ENCODE results near the gene SLC4A5.

The SLC4A5 gene

GRCh38 chr2:74343316-74343715 lies at the start of gene SLC4A5:
TSS of gene SLC4A5 (minus strand) at chr2:74343416. CDS start at chr2:74315023, 28,393 bp downstream.
- TF ChIP-seq, protein P1, sequence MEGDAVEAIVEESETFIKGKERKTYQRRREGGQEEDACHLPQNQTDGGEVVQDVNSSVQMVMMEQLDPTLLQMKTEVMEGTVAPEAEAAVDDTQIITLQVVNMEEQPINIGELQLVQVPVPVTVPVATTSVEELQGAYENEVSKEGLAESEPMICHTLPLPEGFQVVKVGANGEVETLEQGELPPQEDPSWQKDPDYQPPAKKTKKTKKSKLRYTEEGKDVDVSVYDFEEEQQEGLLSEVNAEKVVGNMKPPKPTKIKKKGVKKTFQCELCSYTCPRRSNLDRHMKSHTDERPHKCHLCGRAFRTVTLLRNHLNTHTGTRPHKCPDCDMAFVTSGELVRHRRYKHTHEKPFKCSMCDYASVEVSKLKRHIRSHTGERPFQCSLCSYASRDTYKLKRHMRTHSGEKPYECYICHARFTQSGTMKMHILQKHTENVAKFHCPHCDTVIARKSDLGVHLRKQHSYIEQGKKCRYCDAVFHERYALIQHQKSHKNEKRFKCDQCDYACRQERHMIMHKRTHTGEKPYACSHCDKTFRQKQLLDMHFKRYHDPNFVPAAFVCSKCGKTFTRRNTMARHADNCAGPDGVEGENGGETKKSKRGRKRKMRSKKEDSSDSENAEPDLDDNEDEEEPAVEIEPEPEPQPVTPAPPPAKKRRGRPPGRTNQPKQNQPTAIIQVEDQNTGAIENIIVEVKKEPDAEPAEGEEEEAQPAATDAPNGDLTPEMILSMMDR (IDR thresholded peaks at IDR 0.05; ENCODE audit: insufficient read depth, missing control alignments), result no peak

GRCh38 chr2:74392449-74392743 lies 49.2 kb upstream of the SLC4A5 start:
- TF ChIP-seq, protein P1 (IDR thresholded peaks at IDR 0.05; ENCODE audit: insufficient read depth, missing control alignments), result no peak
- FAIRE-seq, result no peak
- DNase-seq (ENCODE audit: insufficient read length, low spot score), result no peak

More at GRCh38 chr2:74343316-74343715, at the start of gene SLC4A5:
- FAIRE-seq, result no peak
- DNase-seq (ENCODE audit: insufficient read length, low spot score), result no peak

GRCh38 chr2:74391580-74392448 lies 48.6 kb upstream of the SLC4A5 start:
- peak; percentile 70 for DNase-seq (ENCODE audit: insufficient read length, low spot score)
- TF ChIP-seq, protein P1 (IDR thresholded peaks at IDR 0.05; ENCODE audit: insufficient read depth, missing control alignments), result peak; percentile 99
- FAIRE-seq, result peak; percentile 21

GRCh38 chr2:74391209-74391579 lies 48.0 kb upstream of the SLC4A5 start:
- no peak for DNase-seq (ENCODE audit: insufficient read length, low spot score)
- TF ChIP-seq, protein P1 (IDR thresholded peaks at IDR 0.05; ENCODE audit: insufficient read depth, missing control alignments), result no peak
- no peak for FAIRE-seq

DNA sequence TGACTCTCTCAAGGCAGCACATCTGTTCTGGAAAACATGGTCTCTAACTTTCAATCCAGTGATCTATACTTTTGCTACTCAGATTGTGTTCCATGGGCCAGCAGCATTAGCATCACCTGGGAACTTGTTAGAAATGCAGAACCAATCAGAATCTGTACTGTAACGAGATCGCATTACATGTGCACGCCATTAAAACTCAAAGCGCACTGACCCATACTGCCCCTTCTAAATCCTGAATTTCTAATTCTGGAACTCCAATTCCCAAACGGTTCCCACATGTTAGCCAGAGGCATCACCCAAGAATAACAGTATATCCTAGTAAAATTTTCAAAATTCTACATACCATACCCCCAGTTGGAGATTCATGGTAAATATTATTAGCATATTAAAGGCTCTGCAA lies 47.4 kb upstream of the SLC4A5 start:
- no peak for FAIRE-seq

GRCh38 chr2:74387346-74387745 lies 44.1 kb upstream of the SLC4A5 start:
- FAIRE-seq (no peak), DNase-seq (ENCODE audit: insufficient read length, low spot score) (no peak)
- TF ChIP-seq, protein P1 (IDR thresholded peaks at IDR 0.05; ENCODE audit: insufficient read depth, missing control alignments), result no peak

More for the DNA sequence above, 47.4 kb upstream of the SLC4A5 start:
- DNase-seq (ENCODE audit: insufficient read length, low spot score), result no peak
- TF ChIP-seq, protein P1 (IDR thresholded peaks at IDR 0.05; ENCODE audit: insufficient read depth, missing control alignments), result no peak

DNA sequence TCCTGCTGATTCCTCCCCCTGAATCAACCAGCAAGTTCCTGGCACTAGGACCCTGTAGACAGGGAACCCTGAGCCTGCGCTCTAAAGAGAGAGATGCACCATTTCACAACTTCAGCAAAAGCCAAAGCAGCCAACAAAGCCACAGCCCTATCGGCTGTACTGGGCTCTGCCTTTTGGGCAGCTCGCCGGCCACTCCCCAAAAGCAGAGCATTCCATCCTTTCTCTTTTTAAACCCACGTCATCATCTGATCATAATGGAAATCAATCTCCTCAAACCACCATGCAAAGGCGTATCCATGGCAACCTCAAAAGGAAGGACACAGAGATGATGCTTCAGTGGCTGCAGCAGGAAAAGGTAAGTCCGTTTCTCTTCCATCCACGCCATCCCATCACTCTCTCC lies 42.2 kb upstream of the SLC4A5 start:
- DNase-seq (ENCODE audit: insufficient read length, low spot score) (no peak), FAIRE-seq (no peak)
- TF ChIP-seq, protein P1 (IDR thresholded peaks at IDR 0.05; ENCODE audit: insufficient read depth, missing control alignments), result no peak
